Measurements from ENCODE around the gene PDE1C. TPM values are rescaled to one million over a fixed set of nuclear protein-coding genes. Genes with fewer than 3 reads are reported as not detected.

PDE1C gene
- total and polyA plus RNA-seq, 8 donors: 1.2 to 4.2 (median 2.2) TPM

DNA sequence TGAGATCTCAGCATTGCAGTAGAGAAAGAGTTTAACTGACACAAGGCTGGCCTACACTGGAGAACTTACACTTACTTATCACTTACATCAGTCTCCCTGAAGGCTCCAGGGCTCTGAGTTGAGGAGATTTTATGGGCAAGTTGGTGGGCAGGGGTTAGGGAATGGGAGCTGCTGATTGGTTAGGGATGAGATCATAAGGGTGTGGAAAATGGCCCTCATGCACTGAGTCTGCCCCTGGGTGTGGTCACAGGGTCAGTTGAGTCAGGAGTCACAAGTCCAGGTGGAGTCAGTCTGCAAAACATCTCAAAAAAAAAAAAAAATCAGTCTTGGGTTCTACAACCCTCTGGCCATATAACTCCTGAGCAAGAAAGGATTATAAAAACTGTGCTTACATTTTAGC, 322.7 kb downstream of the PDE1C start:
- Histone ChIP-seq H3K4me1 (no peaks in the 10 kb centered on the region), H3K27me3 (no peaks in the 10 kb centered on the region), H3K36me3 (no peaks in the 10 kb centered on the region), H3K4me3 (no peak overlapping the region), H3K9me3 (no peaks in the 10 kb centered on the region), H3K27ac (no peak overlapping the region)
- ATAC-seq: no peak
- DNase-seq: no peak
- FAIRE-seq: no peak
- intact Hi-C loops (cut with DNase I): loop anchor here in 2 of 3 donors (10.0 kb wide), 1 partner anchor 457 kb away; no protein-coding TSS in a partner anchor
- TF ChIP-seq, protein P1, sequence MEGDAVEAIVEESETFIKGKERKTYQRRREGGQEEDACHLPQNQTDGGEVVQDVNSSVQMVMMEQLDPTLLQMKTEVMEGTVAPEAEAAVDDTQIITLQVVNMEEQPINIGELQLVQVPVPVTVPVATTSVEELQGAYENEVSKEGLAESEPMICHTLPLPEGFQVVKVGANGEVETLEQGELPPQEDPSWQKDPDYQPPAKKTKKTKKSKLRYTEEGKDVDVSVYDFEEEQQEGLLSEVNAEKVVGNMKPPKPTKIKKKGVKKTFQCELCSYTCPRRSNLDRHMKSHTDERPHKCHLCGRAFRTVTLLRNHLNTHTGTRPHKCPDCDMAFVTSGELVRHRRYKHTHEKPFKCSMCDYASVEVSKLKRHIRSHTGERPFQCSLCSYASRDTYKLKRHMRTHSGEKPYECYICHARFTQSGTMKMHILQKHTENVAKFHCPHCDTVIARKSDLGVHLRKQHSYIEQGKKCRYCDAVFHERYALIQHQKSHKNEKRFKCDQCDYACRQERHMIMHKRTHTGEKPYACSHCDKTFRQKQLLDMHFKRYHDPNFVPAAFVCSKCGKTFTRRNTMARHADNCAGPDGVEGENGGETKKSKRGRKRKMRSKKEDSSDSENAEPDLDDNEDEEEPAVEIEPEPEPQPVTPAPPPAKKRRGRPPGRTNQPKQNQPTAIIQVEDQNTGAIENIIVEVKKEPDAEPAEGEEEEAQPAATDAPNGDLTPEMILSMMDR (IDR thresholded peaks at IDR 0.05): no peak

- Histone ChIP-seq H3K4me1 (no peaks in the 10 kb centered on the region), H3K36me3 (no peaks in the 10 kb centered on the region), H3K4me3 (no peak overlapping the region), H3K9me3 (no peaks in the 10 kb centered on the region), H3K27ac (no peak overlapping the region), H3K27me3 (no peaks in the 10 kb centered on the region)
- ATAC-seq (peak in 3 of 4 donors; percentile 91), DNase-seq (peak in 4 of 6 donors; percentile 22 to 65 (median 22)), FAIRE-seq (no peak)
- TF ChIP-seq, protein P1 (IDR thresholded peaks at IDR 0.05): peak; percentile 60 to 83 (median 72)
- intact Hi-C loops (cut with DNase I): loop anchor here in 2 of 3 donors (10.0 kb wide), 1 partner anchor 460 kb away; no protein-coding TSS in a partner anchor
- WGBS, 2 donors: 1% methylated on average over 4 of the region's 4 CpGs
Measured at GRCh38 chr7:31744294-31744874, 325.8 kb downstream of the PDE1C start.

DNA sequence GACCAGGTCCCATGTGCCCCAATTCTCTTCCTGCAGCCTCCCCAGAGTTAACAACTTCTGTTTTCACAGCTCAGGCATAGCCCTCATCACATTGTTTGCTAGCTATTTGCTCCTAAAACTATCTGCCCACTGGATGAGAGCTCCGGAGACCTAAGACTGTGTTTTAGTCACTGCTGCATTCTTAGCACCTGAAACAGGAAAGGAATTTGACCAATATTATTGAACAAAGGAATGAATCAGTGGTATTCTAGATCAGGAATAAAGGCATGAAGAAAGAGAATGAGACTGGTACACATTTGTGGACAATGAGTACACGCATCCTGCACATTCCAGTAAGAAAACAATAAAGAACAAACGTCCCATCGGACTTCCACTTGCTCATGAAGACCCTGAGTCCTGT, 328.4 kb downstream of the PDE1C start:
- H3K4me1 ChIP-seq: no peaks in the 10 kb centered on the region
- TF ChIP-seq, protein P1 (IDR thresholded peaks at IDR 0.05): no peak
- ATAC-seq (no peak), FAIRE-seq (no peak), DNase-seq (no peak)
- no peak overlapping the region for H3K27ac ChIP-seq
- H3K4me3 ChIP-seq: no peak overlapping the region
- intact Hi-C loops (cut with DNase I): loop anchor here in 2 of 3 donors (10.0 kb wide), 1 partner anchor 463 kb away; no protein-coding TSS in a partner anchor
- H3K36me3 ChIP-seq: no peaks in the 10 kb centered on the region
- H3K9me3 ChIP-seq: no peaks in the 10 kb centered on the region
- 49 to 52% methylated on average over 4 of the region's 4 CpGs for WGBS, 2 donors
- no peaks in the 10 kb centered on the region for H3K27me3 ChIP-seq

- no peaks in the 10 kb centered on the region for H3K27me3 ChIP-seq
- TF ChIP-seq, protein P1 (IDR thresholded peaks at IDR 0.05): peak; percentile 73 to 93 (median 80)
- ATAC-seq (peak; percentile 91 to 98 (median 94)), DNase-seq (peak in 5 of 6 donors; percentile 43 to 74 (median 63)), FAIRE-seq (no peak)
- intact Hi-C loops (cut with DNase I): loop anchor here in 1 of 3 donors (5.0 to 10.0 kb wide), 2 partner anchors 291 to 604 kb away; no protein-coding TSS in a partner anchor
- H3K27ac ChIP-seq: no peak overlapping the region
- H3K4me3 ChIP-seq: no peak overlapping the region
- no peaks in the 10 kb centered on the region for H3K36me3 ChIP-seq
- WGBS, 2 donors: 45 to 51% methylated on average over 11 of the region's 11 CpGs
- no peaks in the 10 kb centered on the region for H3K4me1 ChIP-seq
- H3K9me3 ChIP-seq: no peaks in the 10 kb centered on the region
Measured at GRCh38 chr7:31735991-31736982, 333.9 kb downstream of the PDE1C start.

Measured in pancreas (tissue), 10 donors.